Activated T-cell treated with anti-CD3 and anti-CD28 coated beads, Interleukin-2, amount 50 U/mL, for 1 hour (primary cell): Measurements from ENCODE around the gene FYCO1.
A peak's percentile ranks its signal among the peaks of the same experiment; 100 is the strongest.

ENCODE experiments used
- DNase-seq: peaks from one replicate; pipeline ENCODE4 v3.0.0-alpha.2; 2020

FYCO1 gene

DNA sequence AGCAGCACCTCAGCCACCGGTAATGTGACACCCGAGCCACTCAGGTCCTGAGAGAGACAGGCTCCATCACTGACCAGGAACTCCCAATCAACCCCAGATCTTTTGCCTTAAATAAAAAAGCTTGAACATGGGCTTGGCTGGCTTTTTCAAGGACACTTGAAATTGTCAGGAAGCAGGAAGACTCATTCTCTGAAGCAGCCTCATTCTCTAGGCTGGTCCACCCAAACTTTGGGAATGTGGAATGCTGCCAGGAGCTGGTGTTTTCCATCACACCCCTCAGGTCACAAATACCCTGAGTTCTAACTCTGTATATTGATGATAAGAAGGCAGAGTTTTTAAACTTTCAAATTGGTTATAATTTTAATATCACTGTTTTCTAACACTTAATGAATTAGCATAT lies 35.3 kb downstream of the FYCO1 start:
- no peak for DNase-seq

DNA sequence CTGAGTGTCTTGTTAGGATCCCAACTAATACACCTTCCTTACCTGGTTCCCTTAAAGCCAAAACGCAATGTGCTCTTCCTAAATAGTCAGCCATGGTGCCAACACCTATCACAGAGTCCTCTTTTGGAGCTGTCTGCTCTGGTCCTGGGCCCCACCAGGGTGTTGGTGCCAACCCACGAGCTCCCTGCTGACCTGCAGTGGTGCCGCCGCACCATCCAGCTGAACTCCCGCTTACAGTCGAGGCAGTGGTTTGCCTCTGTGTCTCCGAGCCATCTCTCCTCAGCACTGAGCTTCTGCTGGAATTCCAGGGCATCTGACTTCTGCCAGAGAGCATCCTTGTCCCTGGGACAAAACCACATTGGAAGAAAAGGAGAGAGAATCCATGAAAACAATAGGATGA lies 36.4 kb downstream of the FYCO1 start:
- DNase-seq, result no peak

DNA sequence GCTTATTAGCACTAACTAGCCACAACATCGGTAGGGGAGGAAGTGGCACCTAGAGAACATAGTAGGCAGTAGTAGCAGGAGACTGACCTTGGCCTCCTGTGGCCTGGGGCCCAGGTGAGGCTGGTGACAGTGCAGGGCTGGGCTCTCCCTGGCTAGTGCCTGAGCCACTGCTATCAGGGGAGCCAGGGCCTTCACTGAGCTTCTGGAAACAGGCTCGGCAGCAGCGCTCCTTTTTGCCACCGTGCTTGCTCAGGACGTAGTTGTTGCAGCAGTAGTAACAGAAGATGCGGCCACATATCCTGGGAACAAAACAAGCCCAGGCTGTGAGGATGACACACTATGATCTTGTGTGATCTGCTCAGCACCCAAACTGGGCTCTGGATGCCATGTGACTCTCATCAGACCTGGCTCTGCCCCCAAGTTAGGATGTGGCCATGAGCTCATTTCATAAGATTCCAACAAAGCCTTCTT lies 37.3 kb downstream of the FYCO1 start:
- no peak for DNase-seq

GRCh38 chr3:45957586-45957985 lies 38.0 kb downstream of the FYCO1 start:
- no peak for DNase-seq

DNA sequence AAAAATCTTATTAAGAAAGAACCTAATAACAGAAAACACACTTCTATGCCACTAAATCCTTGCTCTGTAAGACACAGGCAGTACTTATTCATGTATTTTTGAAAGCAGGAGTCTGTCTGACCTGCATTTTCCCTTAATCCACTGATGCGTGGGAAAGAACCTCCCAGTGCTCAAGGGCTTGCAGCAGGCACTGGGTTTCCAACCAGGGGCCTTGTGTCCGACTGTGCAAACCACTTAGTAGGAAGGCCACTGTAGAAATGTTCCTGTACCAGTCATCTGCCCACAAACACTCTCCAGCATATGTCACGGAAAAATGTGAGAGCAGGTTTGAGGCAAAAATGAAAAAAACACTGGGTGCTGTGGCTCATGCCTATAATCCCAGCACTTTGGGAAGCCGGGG lies 39.9 kb downstream of the FYCO1 start:
- no peak for DNase-seq

- DNase-seq, result no peak
Measured at GRCh38 chr3:45955017-45955647, 40.5 kb downstream of the FYCO1 start.

- no peak for DNase-seq
Measured at GRCh38 chr3:45954306-45954705, 41.3 kb downstream of the FYCO1 start.

GRCh38 chr3:45953536-45953935 lies 42.1 kb downstream of the FYCO1 start:
- no peak for DNase-seq

GRCh38 chr3:45952456-45952855 lies 43.2 kb downstream of the FYCO1 start:
- DNase-seq, result no peak

DNA sequence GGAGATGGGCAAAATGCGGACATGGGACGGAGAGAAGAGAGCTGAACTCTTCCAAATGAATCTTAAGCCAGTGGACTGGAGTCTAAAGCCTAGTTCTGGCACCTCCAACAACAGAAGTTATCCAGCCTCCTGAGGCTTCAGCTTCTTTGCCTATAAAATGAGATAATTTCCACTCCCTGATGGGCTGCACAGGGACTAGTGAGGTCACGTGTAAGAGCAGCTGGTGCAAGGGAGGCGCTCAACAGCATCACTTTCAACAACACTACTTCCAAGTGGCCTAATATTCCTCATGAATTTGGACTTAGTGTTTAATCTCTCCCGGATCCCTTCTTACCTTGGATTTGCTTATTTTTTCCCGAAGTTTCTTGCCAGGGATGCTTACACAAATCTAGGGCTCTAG lies 43.7 kb downstream of the FYCO1 start:
- no peak for DNase-seq

DNA sequence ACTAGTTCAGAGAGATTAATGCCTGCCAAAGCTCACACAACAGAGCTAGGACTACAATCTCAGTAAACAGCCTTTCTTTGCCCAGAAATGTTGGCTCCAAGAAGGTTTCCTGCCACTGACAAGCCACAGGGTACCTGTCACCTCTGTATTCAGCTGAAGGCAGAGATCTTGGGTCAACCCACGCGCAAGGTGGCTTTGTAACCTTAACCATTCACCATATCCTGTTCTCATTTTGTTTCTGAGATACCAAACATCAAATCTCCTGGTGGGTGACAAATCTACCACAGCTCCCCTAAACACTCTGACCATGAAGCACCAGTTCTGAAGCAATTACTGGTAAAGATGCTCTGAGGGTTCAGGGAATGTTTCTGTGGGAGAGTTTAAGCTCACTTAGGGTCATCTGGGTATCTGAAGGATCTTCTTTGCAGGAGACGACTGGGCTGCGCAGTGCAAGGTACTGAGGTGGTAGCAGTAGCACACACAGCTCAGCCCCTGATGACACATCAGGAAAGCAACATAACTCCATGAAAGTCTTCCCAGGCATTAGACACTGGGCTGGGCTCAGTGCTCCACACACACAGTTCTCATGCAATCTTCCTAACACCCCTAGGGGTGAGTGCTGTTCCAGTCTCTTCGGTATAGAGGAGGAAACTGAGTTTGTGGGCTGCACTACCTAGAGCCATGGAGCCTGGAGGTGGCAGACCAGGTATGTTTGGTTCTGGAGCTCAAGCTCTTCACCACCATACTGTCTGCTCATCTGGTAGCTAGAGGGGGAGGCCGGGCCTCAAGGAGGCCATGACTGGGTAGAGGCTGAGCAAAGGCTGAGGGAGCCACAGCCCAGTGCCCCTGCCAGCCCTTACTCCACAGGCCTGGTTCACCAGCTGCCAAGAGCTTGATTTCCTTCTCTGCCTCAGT lies 44.7 kb downstream of the FYCO1 start:
- DNase-seq, result no peak

DNA sequence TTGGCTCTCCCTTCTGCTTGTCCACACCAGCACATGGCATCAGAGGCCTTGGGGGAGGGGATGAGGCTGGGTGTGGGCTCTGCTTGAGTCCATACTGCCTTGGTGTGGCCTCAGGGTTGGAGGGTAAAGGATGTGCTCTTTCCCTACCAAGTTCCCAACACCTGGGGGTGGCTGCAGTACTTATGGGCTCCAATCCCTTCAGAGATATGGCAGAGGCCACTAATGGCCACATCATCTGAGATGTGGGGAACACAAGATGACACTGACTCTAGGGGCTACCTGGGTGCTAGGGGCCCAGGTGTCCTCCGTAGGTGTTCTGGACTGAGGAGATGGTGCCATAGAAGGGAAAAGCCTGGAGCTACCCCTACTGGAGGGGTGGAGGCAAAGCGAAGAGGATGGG lies 45.5 kb downstream of the FYCO1 start:
- DNase-seq, result no peak

- DNase-seq, result no peak
Measured at GRCh38 chr3:45949432-45949831, 46.2 kb downstream of the FYCO1 start.

DNA sequence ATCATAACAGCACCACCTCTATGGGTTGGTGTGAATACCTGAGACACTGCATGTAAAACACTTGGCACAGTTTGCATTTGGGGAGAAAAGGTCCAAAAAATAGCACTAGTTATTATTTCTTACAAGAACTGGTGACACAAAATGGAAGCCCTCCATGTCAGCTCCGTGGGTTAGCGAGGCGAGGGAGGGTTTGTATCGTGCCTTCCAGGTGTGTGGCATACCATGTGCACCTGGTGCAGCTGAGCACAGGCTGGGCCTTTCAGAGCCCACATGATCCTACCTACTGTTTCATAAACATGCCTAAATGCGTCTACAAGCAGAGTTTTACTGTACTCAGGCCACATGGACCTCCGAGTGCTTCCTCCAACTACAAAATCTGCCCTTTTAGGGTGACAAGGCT lies 46.7 kb downstream of the FYCO1 start:
- no peak for DNase-seq

DNA sequence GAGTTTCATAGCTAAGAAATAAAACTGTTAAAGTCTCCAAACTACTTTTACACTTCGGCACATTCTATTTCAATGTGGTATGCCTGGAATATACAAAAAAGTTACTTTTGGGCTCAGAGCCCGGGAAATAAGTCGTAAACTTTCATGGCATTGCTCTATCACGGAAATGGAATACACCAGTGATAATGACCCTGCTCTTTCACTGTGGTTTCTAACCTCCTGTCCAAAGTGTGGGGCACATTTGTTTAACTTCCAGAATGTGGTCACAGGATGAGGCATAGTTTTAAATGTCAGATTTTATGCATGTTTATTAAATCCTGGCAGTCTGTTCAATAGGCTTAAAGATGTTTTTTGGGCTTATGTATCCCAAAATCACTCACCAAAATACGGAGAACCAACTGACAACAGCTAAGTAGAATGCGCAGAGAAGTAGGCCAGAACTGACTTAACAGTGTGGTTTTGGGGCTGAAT lies 47.3 kb downstream of the FYCO1 start:
- DNase-seq, result no peak

GRCh38 chr3:45947361-45947760 lies 48.3 kb downstream of the FYCO1 start:
- DNase-seq, result no peak

GRCh38 chr3:45946875-45947274 lies 48.7 kb downstream of the FYCO1 start:
- no peak for DNase-seq

GRCh38 chr3:45946307-45946706 lies 49.3 kb downstream of the FYCO1 start:
- DNase-seq, result no peak

GRCh38 chr3:45944830-45945620 lies 50.6 kb downstream of the FYCO1 start:
- no peak for DNase-seq

DNA sequence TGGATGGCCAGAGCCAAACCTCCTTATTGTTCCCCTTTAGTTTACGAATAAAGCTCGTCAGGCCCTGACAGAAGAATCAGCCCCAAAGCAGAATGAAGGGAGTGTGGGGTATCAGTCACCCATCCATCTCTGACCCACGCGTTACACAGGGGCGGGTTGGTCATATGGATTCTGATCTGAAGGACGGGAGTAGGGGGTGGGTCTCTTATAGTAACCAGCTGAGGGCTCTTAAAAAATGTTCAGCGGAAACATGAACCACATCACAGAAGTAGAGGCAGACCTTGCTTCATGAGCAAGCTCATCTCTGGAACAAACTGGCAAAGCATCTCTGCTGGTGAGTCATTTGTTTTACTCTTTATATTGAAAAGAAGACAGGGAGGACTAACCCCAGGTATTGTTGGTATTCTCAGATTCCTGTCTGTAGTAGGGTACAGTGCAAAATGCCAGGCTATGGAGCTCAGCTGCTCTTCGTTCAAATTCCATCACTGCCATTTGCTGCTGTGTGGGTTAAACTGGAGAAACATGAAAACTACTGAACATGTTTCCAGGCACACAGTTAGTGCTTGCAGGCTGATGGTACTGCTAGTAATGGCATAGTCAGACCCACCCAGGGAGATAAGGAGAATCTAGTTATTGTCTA lies 52.3 kb downstream of the FYCO1 start, which contains the start of gene CXCR6:
CXCR6 (plus strand) TSS at position 258 of the 640 bp plus-strand sequence. CDS start 3,018 bp downstream, outside the sequence.
- peak; percentile 41 for DNase-seq

DNA sequence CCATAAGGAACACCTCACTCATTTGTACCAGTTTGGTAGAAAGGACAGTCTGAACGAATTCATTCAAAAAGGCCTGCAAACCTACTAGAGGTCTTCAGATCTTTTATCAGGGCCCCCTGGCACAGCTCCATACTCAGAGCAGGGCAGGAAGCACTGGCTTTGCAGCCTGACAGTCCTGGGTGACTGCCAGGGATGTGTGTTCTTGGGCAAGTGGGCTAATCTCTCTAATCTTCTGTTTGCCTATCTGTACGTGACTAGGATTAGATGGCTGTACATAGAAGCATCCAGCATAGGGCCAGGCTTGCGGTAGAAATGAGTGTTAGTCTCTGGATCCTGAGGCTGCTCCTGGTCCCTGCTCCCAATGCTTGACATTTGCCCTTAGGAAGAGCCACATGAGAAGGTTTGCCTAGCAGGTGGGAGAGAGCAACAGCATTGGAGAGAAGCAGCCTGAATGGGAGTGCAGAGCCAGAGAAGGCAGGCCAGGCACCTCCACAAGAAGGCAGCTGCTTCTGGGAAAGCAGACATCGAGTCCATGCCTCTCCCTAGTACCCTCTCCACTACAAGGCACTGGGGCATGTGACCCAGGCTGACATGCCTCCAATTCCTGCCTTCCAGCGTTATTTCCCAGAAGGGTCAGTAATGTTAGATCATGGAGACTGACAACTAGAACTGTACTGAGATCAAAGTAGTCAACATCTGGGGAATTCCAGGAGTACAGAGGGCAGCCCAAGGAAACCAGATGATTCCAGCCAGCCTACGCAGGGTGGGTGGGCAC lies 53.4 kb downstream of the FYCO1 start:
- DNase-seq, result no peak
